CD4-positive, CD25-positive, alpha-beta regulatory T cell (primary cell): ENCODE results near the gene BMPER. TPM values are rescaled to one million over a fixed set of nuclear protein-coding genes. Genes with fewer than 3 reads are reported as not detected.

ENCODE experiments used
- ATAC-seq, 2 donors: fragments of 150-1000 bp; cut with Tn5 transposase; one replicate each; pipeline ENCODE4 v1.10.0; 2021; ENCODE audit warnings: low read depth in 2 of 2, moderate number of reproducible peaks in 2 of 2, moderate library complexity in 1 of 2
- DNase-seq, 3 donors: peaks; one replicate each; pipeline versions ENCODE4 v3.0.0 to v3.0.0-alpha.2; 2012 to 2022; ENCODE audit warnings: mixed read lengths in 1 of 3
- H3K27ac ChIP-seq: one replicate; pipeline ENCODE4 v1.7.0; 2013; ENCODE audit warnings: mild to moderate bottlenecking, low read length; ENCODE audit not compliant: insufficient read depth, poor library complexity, severe bottlenecking
- H3K27me3 ChIP-seq: one replicate; pipeline ENCODE4 v1.7.0; 2013; ENCODE audit warnings: low read length; ENCODE audit not compliant: control insufficient read depth, insufficient read depth
- H3K36me3 ChIP-seq: one replicate; pipeline ENCODE4 v1.7.0; 2013; ENCODE audit warnings: mild to moderate bottlenecking, low read length, moderate library complexity; ENCODE audit not compliant: control insufficient read depth, insufficient read depth
- H3K4me1 ChIP-seq: 2 replicates; pipeline ENCODE4 v1.7.0; 2013; ENCODE audit warnings: mild to moderate bottlenecking, low read length; ENCODE audit not compliant: insufficient read depth, control insufficient read depth, poor library complexity, severe bottlenecking
- H3K4me3 ChIP-seq: one replicate; pipeline ENCODE4 v1.7.0; 2013; ENCODE audit warnings: low read depth, mild to moderate bottlenecking, low read length, moderate library complexity
- H3K9me3 ChIP-seq, 2 experiments: 1 replicate in 1 of 2; 2 replicates in 1 of 2; pipeline ENCODE4 v1.7.0; 2013; ENCODE audit warnings: low read length in 2 of 2, mild to moderate bottlenecking in 1 of 2, moderate library complexity in 1 of 2; ENCODE audit not compliant: control insufficient read depth in 2 of 2
- H3K27ac Mint-ChIP-seq, 3 donors: one replicate each; pipeline ENCODE4 v1.8.0; 2020 to 2022; ENCODE audit warnings: mild to moderate bottlenecking in 3 of 3, mixed read lengths in 3 of 3, moderate library complexity in 2 of 3
- H3K27me3 Mint-ChIP-seq: one replicate; pipeline ENCODE4 v1.8.0; 2022; ENCODE audit warnings: mild to moderate bottlenecking, mixed read lengths
- H3K36me3 Mint-ChIP-seq: one replicate; pipeline ENCODE4 v1.8.0; 2020; ENCODE audit warnings: mixed read lengths
- H3K4me1 Mint-ChIP-seq, 4 donors: one replicate each; pipeline ENCODE4 v1.8.0; 2020 to 2022; ENCODE audit warnings: mixed read lengths in 4 of 4, mild to moderate bottlenecking in 1 of 4
- H3K4me3 Mint-ChIP-seq, 4 donors: one replicate each; pipeline ENCODE4 v1.8.0; 2020 to 2022; ENCODE audit warnings: mild to moderate bottlenecking in 4 of 4, mixed read lengths in 4 of 4, moderate library complexity in 3 of 4
- H3K9me3 Mint-ChIP-seq, 7 donors: one replicate each; pipeline ENCODE4 v1.8.0; 2020 to 2022; ENCODE audit warnings: mixed read lengths in 7 of 7, mild to moderate bottlenecking in 3 of 7, moderate library complexity in 2 of 7
- polyA plus RNA-seq, 4 donors: library from polyadenylated mRNA; unstranded; fragments of 300-500 nt; fragmentation: Illumina TruSeq; gene quantifications; one replicate each; pipeline ENCODE4 v1.2.3, GENCODE V29; 2021
- total RNA-seq: library from RNA; stranded (reverse); gene quantifications from one replicate; pipeline ENCODE4 v1.2.3, GENCODE V29; 2022

Gene BMPER
- total and polyA plus RNA-seq, 5 donors from 2014 or later: not detected

DNA sequence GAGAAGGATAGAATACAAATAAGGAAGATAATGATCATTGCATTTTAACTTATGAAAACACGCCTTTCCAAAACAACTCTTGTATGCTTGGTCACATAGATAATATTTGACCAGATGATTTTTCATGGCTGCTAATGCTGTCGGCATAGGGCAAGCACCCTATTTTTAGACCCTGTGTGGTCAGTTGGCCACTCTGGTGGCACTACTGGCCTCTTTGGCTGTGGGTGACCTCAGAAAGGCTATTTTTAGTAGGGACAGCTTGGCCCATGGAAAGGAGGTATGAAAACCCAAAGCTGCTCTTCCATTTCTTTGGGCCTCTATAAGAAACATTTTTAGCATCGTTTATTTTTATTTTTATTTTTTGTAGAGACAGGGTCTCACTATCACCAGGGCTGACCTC lies 12.3 kb downstream of the BMPER start:
- Mint-ChIP-seq H3K36me3 (no peaks in the 10 kb centered on the region), H3K27me3 (no peaks in the 10 kb centered on the region), H3K27ac (no peak overlapping the region), H3K9me3 (peaks cover 0 to 5% (median 0%) of the 10 kb centered on the region in 7 donors), H3K4me3 (no peak overlapping the region), H3K4me1 (no peaks in the 10 kb centered on the region)
- no peaks in the 10 kb centered on the region for H3K9me3 ChIP-seq
- no peak overlapping the region for H3K4me3 ChIP-seq
- no peak overlapping the region for H3K27ac ChIP-seq
- no peaks in the 10 kb centered on the region for H3K36me3 ChIP-seq
- H3K4me1 ChIP-seq: no peaks in the 10 kb centered on the region
- ATAC-seq: no peak
- peaks cover 1% of the 10 kb centered on the region for H3K27me3 ChIP-seq
- DNase-seq: no peak

- Mint-ChIP-seq H3K9me3 (peaks cover 0 to 5% (median 0%) of the 10 kb centered on the region in 7 donors), H3K4me1 (no peaks in the 10 kb centered on the region), H3K36me3 (no peaks in the 10 kb centered on the region), H3K27ac (no peak overlapping the region), H3K27me3 (peaks cover 4% of the 10 kb centered on the region), H3K4me3 (no peak overlapping the region)
- Histone ChIP-seq H3K4me1 (no peaks in the 10 kb centered on the region), H3K4me3 (no peak overlapping the region), H3K9me3 (no peaks in the 10 kb centered on the region), H3K27me3 (peaks cover 1% of the 10 kb centered on the region), H3K27ac (no peak overlapping the region), H3K36me3 (no peaks in the 10 kb centered on the region)
- ATAC-seq (no peak), DNase-seq (no peak)
Measured at GRCh38 chr7:33918438-33919143, 13.3 kb downstream of the BMPER start.

GRCh38 chr7:33919449-33919848 lies 14.1 kb downstream of the BMPER start:
- ATAC-seq: no peak
- Mint-ChIP-seq H3K4me3 (no peak overlapping the region), H3K36me3 (no peaks in the 10 kb centered on the region), H3K4me1 (no peaks in the 10 kb centered on the region), H3K27ac (no peak overlapping the region), H3K9me3 (peaks cover 0 to 5% (median 0%) of the 10 kb centered on the region in 7 donors), H3K27me3 (peaks cover 4% of the 10 kb centered on the region)
- H3K36me3 ChIP-seq: no peaks in the 10 kb centered on the region
- no peaks in the 10 kb centered on the region for H3K4me1 ChIP-seq
- DNase-seq: no peak
- H3K27me3 ChIP-seq: peaks cover under 1% of the 10 kb centered on the region
- H3K4me3 ChIP-seq: no peak overlapping the region
- no peak overlapping the region for H3K27ac ChIP-seq
- H3K9me3 ChIP-seq: no peaks in the 10 kb centered on the region

DNA sequence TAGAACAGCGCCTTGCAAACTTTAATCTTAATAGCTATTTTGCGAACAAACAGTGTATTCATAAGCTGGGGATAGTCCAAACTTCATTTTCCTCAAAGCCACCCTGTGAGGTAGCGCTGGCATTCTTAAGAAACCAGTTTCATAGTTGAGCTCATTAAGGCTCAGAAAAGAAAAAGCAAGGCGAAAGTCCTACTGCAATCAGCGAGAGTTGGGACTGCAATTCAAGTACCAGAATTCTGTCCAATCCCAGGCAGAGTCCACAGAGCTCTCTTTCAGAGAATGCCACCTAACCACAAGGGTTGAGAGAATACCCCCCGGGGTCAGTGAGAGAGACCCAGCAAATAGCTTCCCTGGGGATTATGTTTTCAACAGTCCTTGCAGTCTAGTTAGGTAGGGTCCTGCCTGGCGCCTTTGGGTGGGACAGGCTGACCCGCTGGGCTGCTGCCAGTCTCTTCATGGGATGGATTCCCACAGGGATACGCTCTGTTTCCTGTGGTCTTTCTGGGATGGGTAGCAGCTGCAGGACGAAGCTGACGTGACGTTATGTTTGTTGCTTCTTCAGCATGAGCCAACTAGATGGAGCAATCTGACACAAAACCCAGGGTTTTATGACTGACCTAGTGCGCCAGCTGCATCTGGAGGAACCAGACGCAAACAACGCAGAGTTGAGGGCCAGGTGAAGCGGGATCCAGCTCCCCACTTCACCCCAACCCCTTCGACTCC lies 16.0 kb downstream of the BMPER start:
- H3K9me3 Mint-ChIP-seq: peaks cover 0 to 5% (median 0%) of the 10 kb centered on the region in 7 donors
- H3K27ac Mint-ChIP-seq: no peak overlapping the region
- no peak overlapping the region for H3K4me3 Mint-ChIP-seq
- H3K36me3 ChIP-seq: no peaks in the 10 kb centered on the region
- no peaks in the 10 kb centered on the region for H3K4me1 Mint-ChIP-seq
- no peaks in the 10 kb centered on the region for H3K4me1 ChIP-seq
- no peaks in the 10 kb centered on the region for H3K9me3 ChIP-seq
- ATAC-seq (no peak), DNase-seq (no peak)
- no peaks in the 10 kb centered on the region for H3K36me3 Mint-ChIP-seq
- H3K27me3 Mint-ChIP-seq: peaks cover 4% of the 10 kb centered on the region
- H3K27ac ChIP-seq: no peak overlapping the region
- no peaks in the 10 kb centered on the region for H3K27me3 ChIP-seq
- H3K4me3 ChIP-seq: no peak overlapping the region

GRCh38 chr7:33922820-33923219 lies 17.5 kb downstream of the BMPER start:
- no peaks in the 10 kb centered on the region for H3K36me3 Mint-ChIP-seq
- H3K4me1 Mint-ChIP-seq: no peaks in the 10 kb centered on the region

DNA sequence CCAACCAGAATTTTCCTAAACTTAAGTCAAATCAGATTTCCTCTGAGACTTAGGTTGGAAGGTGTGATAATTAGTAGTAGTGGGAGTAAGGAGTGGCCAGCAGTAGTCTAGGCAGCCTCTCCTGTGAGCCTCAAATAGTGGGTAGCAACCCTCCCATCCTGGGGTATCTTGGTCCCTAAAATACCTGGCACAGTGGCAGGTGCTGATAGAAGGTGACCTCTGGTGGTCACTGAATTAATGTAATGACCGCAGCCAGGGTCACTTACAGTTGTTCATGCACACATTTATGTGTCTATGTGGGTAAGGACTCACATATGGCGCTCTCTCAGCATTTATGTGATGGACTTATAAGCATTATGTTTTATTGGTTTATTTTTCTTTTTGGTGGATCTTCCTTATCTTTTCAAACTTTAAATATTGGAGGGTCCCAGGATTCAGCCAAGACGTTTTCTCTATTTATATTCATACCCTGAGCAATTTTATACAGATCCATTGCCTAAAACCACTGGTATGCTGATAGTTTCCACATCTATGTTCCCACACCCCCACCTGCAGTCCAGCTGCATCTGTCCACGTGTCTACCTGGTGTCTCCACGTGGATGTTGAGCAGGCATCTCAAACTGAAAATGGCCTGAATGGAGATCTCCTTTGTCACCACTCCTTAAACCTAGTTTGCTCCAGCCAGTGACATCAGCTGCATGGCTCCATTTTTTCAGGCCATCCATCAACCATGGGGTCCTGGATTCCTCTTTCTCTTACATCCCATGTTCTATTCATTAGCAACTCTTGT lies 18.3 kb downstream of the BMPER start:
- Mint-ChIP-seq H3K4me3 (no peak overlapping the region), H3K27me3 (peaks cover 4% of the 10 kb centered on the region), H3K9me3 (peaks cover 0 to 5% (median 0%) of the 10 kb centered on the region in 7 donors), H3K27ac (no peak overlapping the region), H3K4me1 (no peaks in the 10 kb centered on the region), H3K36me3 (no peaks in the 10 kb centered on the region)
- H3K9me3 ChIP-seq: no peaks in the 10 kb centered on the region
- H3K4me1 ChIP-seq: no peaks in the 10 kb centered on the region
- no peaks in the 10 kb centered on the region for H3K36me3 ChIP-seq
- H3K27me3 ChIP-seq: no peaks in the 10 kb centered on the region
- H3K4me3 ChIP-seq: no peak overlapping the region
- DNase-seq (no peak), ATAC-seq (no peak)
- no peak overlapping the region for H3K27ac ChIP-seq

More at GRCh38 chr7:33922820-33923219, 17.5 kb downstream of the BMPER start:
- no peaks in the 10 kb centered on the region for H3K27me3 ChIP-seq
- no peak overlapping the region for H3K4me3 ChIP-seq
- Mint-ChIP-seq H3K9me3 (peaks cover 0 to 5% (median 0%) of the 10 kb centered on the region in 7 donors), H3K4me3 (no peak overlapping the region), H3K27me3 (peaks cover 4% of the 10 kb centered on the region), H3K27ac (no peak overlapping the region)
- H3K27ac ChIP-seq: no peak overlapping the region
- DNase-seq: no peak
- H3K36me3 ChIP-seq: no peaks in the 10 kb centered on the region
- ATAC-seq: no peak
- no peaks in the 10 kb centered on the region for H3K9me3 ChIP-seq
- no peaks in the 10 kb centered on the region for H3K4me1 ChIP-seq

DNA sequence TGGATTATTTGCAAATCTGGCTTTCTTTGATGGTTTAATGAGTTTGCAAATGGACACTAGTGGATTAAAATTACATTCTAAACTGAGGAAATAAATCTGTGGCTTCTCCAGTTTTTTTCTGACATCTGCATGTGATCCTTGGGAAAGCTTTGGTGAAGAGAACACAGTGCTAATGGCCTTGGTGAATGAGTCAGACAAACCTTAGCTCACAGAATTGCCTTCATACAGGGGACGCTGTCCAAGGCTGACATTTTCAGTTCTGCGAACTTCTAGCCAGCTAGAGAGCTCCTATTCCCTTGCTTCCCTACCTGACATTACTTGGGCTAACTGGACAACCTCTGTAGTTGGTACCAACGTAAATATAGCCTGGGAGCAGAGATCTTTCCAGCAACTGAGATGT lies 21.2 kb downstream of the BMPER start:
- Mint-ChIP-seq H3K27ac (no peak overlapping the region), H3K4me3 (no peak overlapping the region), H3K4me1 (no peaks in the 10 kb centered on the region), H3K36me3 (no peaks in the 10 kb centered on the region), H3K9me3 (no peaks in the 10 kb centered on the region), H3K27me3 (peaks cover 4% of the 10 kb centered on the region)
- H3K9me3 ChIP-seq: no peaks in the 10 kb centered on the region
- DNase-seq (no peak), ATAC-seq (no peak)
- no peak overlapping the region for H3K4me3 ChIP-seq
- H3K4me1 ChIP-seq: no peaks in the 10 kb centered on the region
- no peaks in the 10 kb centered on the region for H3K36me3 ChIP-seq
- H3K27me3 ChIP-seq: no peaks in the 10 kb centered on the region
- no peak overlapping the region for H3K27ac ChIP-seq
